GM12878 (cell line): ENCODE measurements around the gene F2.

Source experiments
- CEBPB ChIP-seq, 2 experiments: fragments of 150-350 bp in 1 of 2; IDR thresholded peaks; 2 replicates each; pipeline ENCODE4 v1.6.1; 2012 to 2014; ENCODE audit warnings: low read depth in 2 of 2, low read length in 2 of 2, borderline replicate concordance in 1 of 2, inconsistent platforms in 1 of 2
- EZH2 ChIP-seq: IDR thresholded peaks from 2 replicates; pipeline ENCODE4 v1.6.1; 2012; ENCODE audit warnings: low read depth, mild to moderate bottlenecking, control low read depth, inconsistent platforms, low read length, borderline replicate concordance; ENCODE audit not compliant: control insufficient read depth
- RFX5 ChIP-seq: IDR thresholded peaks from 2 replicates; pipeline ENCODE4 v1.6.1; 2011; ENCODE audit warnings: low read depth, low read length, improper control_type of control experiment
- TAF1 ChIP-seq: IDR thresholded peaks from 2 replicates; pipeline ENCODE4 v1.6.1; 2011; ENCODE audit warnings: mild to moderate bottlenecking, low read depth, low read length, borderline replicate concordance

DNA sequence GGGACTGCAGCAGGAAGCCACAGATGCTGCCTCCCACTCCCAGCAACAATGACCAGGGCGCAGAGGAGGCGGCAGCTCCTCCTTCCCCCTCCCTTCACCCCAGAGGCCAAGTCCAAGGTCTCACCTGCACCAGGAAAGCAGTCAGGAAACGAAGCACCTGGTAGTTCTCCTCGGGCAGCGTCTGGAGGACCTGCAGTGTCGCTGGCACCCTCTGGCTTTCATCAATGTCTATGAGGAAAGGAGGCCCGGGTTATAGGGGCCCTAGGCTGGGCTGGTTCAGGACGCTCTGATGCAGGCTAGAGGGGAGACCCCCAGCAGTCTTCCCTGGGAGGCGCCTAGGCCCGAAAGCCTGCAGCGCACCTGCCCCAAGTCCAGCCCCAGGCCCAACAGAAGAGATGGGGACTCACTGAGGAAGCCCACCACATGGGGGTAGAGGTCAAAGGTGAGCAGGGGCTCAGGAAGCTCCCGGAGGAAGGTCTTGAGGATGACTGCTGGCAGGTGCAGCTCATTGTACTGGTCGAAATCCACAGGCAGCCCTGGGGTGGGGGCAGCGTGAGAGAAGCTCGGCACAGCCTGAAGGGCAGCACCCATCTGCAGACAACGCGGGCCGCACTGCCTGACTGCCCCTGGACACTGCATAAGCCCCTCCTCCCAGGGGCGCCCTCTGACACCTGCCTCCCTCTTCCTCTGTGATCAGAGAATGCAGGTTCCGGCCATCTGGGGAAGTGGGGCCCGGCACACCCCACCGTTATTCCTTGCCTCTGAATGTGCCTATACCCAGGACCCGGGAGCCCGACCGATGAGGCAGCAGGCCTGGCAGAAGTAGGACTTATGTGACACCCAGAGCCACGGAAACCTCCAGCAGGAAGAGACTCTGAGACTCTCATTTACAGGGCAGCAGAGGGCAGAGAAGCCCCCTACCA lies 39.5 kb upstream of the F2 start:
- TF ChIP-seq TAF1 (no peak), CEBPB (IDR thresholded peaks at IDR 0.05; ENCODE audit: borderline replicate concordance in 1 of 2, low read depth in 2 of 2, low read length in 2 of 2) (no peak), EZH2 (no peak), RFX5 (no peak)
